Left renal pelvis (tissue), 4 donors: ENCODE results near the gene RUNX1. TPM values are rescaled to one million over a fixed set of nuclear protein-coding genes. Genes with fewer than 3 reads are reported as not detected.

Source experiments
- DNase-seq, 4 donors: peaks; one replicate each; pipeline ENCODE4 v3.0.0-alpha.2; 2013; ENCODE audit warnings: low read depth in 4 of 4, low spot score in 3 of 4
- polyA plus RNA-seq, 4 donors: library from polyadenylated mRNA; unstranded; fragments of 120-200 nt; gene quantifications; one replicate each; pipeline ENCODE4 v1.2.1, GENCODE V29; 2013; ENCODE audit not compliant: insufficient read length in 4 of 4

The RUNX1 gene
- 1 to 10 TPM; 2.4 to 3.4 (median 3.1) TPM for polyA plus RNA-seq

DNA sequence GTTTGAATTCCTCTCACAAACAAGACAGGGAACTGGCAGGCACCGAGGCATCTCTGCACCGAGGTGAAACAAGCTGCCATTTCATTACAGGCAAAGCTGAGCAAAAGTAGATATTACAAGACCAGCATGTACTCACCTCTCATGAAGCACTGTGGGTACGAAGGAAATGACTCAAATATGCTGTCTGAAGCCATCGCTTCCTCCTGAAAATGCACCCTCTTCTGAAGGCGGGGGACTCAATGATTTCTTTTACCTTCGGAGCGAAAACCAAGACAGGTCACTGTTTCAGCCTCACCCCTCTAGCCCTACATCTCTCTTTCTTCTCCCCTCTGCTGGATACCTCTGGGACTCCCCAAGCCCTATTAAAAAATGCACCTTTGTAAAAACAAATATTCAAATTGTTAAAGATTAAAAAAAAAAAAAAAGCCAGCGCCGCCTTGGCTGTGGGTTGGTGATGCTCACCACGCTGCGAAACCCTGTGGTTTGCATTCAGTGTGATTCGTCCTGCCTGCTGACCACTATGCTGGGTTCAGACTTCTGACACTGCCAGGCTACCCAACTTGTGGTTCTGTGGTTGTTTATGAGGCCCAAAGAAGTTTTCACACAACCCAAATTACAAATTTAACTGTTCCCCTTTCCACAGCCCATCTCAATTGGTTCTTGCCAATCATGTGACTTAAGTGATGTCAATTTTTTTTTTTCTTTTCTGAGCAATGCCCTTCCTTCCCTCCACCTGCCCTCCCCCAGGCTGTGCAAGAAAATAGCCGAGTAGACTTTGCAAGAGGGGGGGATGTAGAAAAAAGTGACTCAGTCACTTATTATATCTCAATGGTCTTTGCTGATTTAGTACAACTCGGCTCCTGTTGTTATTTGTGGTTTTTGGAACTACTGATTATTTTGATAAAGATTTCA lies at the start of gene RUNX1:
TSS of gene RUNX1 (minus strand) at position 597 of the 912 bp plus-strand sequence.
- DNase-seq: no peak

DNA sequence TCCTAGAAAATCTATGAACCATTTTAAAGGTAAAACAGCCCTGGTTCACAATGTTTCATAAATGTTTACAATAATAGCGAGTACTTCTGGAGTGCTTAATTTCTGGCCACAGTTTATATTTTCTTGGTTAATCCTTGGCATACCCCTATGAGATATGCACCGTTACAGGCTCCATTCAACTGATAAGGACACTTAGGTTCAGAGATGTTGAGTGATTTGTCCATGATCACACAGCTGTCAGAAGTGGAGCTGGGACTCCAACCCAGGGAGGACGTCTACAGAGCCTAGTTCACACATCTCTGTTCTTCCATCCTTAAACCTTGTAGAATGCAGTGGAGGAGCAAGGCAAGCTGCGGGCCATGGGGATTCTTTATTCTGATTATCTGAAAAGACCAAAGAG lies 48.4 kb upstream of the RUNX1 start:
- no peak for DNase-seq

GRCh38 chr21:35096959-35097358 lies 47.9 kb upstream of the RUNX1 start:
- no peak for DNase-seq

DNA sequence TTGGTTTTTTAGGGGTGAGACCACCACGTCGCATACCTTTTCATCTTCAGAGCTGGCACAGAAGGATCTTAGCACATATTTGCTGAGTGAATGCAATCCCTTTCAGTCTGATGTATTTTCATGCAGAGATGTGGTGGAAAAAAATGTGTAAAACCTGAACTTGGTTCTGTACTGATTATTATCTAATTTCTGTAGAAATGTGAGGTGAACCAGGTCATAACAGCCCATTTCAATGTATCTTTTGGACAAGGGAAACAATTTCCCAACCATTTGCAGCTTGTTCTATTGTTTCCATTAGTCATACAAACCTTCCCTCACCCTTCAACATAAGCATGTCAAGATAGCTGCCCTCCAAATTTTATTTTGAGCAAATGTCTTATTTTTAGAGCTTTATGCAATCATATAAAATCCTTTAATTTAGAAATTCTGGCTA lies 46.8 kb upstream of the RUNX1 start:
- no peak for DNase-seq

GRCh38 chr21:35093514-35093913 lies 44.4 kb upstream of the RUNX1 start:
- DNase-seq: no peak

DNA sequence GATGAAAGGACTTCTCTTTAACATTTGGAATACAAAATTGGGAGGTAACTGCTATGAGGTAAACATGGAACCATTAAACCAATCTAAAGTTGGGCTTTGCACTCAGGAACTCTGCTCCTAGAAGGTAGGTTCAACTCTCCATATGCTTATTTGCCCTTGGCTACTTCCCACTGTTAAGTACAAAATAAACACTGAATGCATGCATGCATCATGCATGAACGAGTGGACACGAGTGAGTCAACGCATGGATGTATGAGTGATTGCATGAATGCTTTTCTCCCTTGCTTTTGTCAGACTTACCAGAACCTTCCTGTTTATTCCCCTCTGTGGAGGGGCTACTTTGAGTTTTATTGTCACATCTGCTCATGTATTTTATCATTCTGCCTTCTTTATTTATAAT lies 42.4 kb upstream of the RUNX1 start:
- no peak for DNase-seq

DNA sequence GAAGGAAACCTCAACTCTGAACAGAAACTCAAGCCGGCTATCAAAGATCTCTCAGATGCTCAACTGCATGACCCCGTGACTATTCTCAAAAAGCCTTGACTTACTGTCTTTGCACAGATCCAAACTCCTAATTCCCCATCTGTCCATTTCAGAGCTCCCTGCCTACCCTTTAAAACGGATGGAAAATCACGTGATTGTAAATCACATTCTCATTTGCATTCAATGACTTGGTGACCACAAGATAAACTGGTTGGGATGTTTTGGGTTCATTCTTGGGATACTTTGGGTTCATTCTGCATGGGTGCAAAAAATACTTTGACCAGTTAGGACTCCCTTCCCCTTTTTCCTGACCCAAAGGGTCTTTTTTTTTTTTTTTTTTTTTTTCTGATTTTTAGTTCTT lies 41.3 kb upstream of the RUNX1 start:
- DNase-seq: no peak

GRCh38 chr21:35088319-35088771 lies 39.2 kb upstream of the RUNX1 start:
- no peak for DNase-seq

DNA sequence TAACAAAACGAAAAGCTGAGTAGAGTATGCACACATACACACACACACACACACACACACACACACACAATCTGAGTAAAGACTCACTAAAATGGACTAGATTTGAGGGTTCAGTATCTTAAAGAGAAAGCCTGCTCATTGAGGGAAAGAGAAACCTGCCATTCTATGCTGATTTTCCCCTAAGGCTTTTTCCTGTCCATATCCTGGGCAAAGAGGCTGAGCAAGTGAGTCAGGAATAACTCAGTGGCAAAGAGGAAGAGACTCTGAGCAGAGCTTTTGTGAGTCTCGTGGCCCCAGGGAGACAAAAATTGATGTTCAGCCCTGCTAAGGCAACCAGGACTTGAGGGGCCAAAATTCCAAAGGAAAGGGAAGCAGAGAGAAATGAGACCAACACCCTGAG lies 37.3 kb upstream of the RUNX1 start:
- DNase-seq: no peak

DNA sequence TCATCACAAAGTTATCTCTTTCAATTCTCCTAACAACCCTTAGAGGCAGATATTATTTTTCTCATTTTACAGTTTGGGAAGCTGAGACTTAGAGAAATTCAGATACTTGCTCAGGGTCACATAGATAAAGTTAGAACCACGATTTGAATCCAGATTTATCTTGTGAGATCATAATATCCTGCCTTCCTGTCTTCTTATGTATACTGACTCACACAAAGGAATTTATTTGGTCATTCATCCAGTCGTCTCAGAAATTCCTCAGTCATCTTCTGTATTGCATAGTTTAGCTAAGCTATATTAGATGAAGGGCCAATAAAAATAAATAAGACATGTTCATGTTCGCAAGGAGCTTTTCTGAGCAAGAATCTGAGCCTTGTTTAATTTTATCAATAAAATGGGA lies 35.8 kb upstream of the RUNX1 start:
- DNase-seq: no peak

GRCh38 chr21:35083246-35083645 lies 34.1 kb upstream of the RUNX1 start:
- DNase-seq: no peak

GRCh38 chr21:35081861-35082260 lies 32.8 kb upstream of the RUNX1 start:
- no peak for DNase-seq

- no peak for DNase-seq
Measured at GRCh38 chr21:35079181-35079580, 30.1 kb upstream of the RUNX1 start.

- no peak for DNase-seq
Measured at GRCh38 chr21:35077975-35078374, 28.9 kb upstream of the RUNX1 start.

GRCh38 chr21:35077466-35077865 lies 28.4 kb upstream of the RUNX1 start:
- DNase-seq: no peak

DNA sequence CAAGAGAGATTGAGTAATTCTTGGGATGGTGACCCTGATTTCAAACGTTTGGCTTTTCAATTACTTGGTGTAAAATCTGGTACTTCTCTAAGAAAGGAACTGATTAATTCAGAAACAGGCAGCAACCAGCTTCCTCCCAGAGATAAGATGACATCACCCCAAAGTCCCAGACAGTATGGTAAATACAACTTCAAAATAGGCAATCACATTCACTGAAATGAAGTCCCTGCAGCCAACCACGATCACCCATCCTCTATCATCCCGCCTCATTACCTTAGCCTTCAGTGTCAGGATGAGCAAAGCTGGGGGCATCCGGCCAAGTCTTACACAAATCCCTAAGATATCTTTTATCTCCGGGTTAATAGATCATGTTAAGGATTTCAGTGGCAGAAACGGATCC lies 26.4 kb upstream of the RUNX1 start:
- no peak for DNase-seq

DNA sequence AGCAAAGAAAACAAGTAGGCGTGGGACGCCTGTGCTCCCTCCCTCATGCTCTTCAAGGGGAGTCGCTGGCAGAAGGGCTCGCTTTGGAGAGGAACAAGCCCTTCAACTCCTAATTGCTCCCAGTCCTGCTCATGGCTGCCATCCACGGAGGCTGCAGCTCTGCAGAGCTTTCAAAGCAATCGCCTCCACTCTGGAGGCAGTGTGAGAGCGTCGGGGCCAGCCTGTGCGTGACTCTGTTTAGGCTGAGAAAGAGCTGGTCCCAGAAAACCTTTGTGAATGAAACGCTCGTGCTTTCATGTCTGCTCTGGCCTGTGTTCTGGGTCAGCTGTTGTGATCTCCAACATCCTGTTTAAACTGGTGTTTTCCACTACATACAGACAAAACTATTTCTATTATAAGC lies 23.9 kb upstream of the RUNX1 start:
- DNase-seq: no peak

- no peak for DNase-seq
Measured at GRCh38 chr21:35072557-35072956, 23.5 kb upstream of the RUNX1 start.

- no peak for DNase-seq
Measured at GRCh38 chr21:35071347-35071746, 22.2 kb upstream of the RUNX1 start.

DNA sequence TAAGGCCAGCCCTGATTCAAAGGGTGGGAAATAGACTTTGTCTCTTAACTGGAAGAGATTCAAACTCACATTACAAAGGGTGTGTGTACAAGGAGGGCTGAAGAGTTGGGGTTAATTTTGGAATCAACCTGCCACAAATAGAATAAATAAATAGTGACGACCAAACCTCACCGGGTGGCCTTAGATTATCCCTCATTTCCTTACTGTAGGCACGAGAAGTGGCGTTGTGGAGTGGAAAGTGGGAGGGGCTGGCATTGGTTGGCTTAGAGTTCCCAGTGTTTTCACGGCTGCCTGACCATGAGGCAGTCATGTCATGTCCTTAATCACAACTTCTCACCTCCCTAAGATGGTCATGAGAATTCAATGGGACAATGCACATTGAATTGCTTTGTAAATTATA lies 21.3 kb upstream of the RUNX1 start:
- DNase-seq: no peak

- DNase-seq: no peak
Measured at GRCh38 chr21:35066824-35067223, 17.7 kb upstream of the RUNX1 start.

DNA sequence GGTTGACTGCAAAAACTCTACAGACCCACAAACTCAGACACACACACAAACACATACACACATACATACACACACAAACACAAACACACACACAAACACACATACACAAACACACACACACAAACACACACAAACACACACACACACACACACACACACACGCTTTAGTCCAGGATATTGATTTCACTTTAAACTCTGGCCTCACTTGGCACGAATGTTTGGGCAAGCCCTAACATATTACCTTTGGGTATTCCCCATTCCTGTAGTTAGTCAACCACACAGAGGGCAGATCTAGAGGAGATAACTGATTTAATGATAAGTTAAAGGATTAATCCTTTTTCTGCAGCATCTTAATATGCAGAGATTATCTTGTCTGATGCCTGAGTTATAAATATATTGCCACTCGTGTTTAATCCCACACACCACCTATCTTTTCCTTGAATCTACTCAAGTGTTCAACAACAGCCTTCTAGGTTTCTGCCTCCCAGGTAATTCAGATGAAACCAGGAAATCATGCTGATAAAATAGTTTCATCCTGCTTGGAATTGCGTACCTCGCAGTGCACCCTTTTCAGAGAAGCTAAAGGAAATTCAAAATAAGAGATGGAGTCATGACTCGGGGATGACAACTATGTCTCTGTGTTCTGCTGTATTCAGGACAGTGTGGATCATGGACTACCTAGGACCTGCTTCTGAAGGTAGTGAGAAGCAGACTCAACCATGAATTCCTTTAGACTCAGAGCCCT lies 14.5 kb upstream of the RUNX1 start:
- DNase-seq: no peak
